Stimulated activated CD8-positive, alpha-beta memory T cell treated with anti-CD3 and anti-CD28 coated beads, Interleukin-12 subunit alpha, Interleukin-12 subunit beta, amount 100 ng/mL, for 24 hours (primary cell): ENCODE results near the gene CCL17.
"Not testable (repeated sequence)": the region's sequence is repeated elsewhere in the genome, so short reads cannot be mapped to it uniquely, and the experiment has no call there.

Experiments
- DNase-seq: peaks from one replicate; pipeline ENCODE4 v3.0.0-alpha.2; 2020; ENCODE audit errors: extremely low read depth

The CCL17 gene

GRCh38 chr16:57403965-57404817 is at the start of gene CCL17:
Gene CCL17 (plus strand): TSS chr16:57404767. CDS start chr16:57413933, 9,166 bp downstream.
- no peak for DNase-seq

GRCh38 chr16:57355898-57356414 is 48.6 kb upstream of the CCL17 start:
- no peak for DNase-seq

- no peak for DNase-seq
Observed at GRCh38 chr16:57356547-57356946, 48.0 kb upstream of the CCL17 start.

- DNase-seq, result no peak
Observed at GRCh38 chr16:57357330-57358085, 47.1 kb upstream of the CCL17 start.

- DNase-seq, result no peak
Observed at GRCh38 chr16:57358086-57358420, 46.5 kb upstream of the CCL17 start.

GRCh38 chr16:57358527-57359095 is 46.0 kb upstream of the CCL17 start, which contains the start of gene CCL22:
Gene CCL22 (plus strand): TSS chr16:57358783. CDS start chr16:57358817, 34 bp downstream.
- DNase-seq, result no peak

DNA sequence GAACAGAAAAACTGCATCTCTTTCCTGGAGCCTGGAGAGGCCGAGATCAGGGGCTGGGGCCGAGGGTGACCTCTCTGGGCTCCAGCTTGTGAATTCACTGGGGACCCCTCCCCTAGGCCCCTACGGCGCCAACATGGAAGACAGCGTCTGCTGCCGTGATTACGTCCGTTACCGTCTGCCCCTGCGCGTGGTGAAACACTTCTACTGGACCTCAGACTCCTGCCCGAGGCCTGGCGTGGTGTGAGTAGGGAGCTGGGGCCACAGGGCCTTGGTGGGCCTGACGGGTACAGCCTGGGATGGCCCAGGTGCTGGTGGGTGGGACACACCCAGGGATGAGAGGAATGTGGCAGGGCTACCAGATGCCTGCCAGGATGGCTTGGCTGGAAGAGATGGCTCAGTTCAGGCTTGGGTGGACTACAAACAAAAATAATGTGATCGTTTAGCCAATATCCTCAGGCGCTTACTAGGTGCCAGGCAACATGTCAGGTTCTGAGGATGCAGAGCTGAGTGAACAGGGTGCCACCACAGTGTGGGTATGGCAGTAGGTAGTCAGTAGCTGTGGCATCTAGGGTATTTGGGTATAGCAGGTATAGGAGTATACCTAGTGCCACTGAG is 44.1 kb upstream of the CCL17 start:
- no peak for DNase-seq

DNA sequence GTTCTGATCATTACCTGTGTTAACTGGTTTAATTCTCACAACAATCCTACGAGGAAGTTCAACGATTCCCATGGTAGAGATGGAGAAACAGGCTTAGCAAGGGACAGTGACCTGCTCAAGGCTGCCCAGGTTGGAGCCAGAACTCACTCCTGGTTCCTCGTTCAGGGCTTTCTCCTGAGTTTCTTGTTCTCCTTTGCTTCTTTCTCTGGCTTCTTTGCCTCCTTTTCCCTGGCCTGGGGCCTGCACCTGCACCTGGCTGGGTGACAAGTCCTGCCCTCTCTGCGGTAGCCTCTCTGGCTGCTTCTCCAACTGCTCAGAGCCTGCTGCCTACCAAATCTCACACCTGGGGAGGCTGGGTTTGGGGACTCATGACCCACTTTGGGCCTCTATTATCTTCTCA is 43.2 kb upstream of the CCL17 start:
- DNase-seq, result no peak

GRCh38 chr16:57364143-57364542 is 40.4 kb upstream of the CCL17 start:
- DNase-seq, result no peak

DNA sequence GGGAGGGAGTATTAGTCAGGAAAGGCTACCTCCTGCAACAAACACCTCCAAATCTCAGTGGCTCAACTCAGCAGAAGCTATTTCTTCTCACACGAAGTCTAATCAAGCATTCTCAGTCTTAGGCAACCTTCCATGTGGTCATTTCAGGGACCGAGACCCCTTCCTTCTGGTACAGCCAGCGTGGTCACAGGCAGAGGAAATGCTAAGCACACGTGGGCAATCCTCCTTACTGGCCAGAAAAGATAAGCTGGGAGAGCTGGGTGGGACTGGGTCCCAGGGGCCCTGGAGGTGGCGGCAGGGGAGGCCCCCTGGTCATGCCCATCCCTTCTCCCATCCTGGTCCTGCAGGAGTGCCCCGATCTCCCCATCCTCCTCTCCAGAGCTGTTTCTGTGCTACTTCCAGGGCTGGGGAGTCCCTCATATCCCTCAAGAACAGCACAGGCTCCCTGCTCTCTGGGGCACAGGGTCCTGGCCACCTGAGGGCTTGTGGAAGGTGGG is 38.0 kb upstream of the CCL17 start:
- DNase-seq, result no peak

DNA sequence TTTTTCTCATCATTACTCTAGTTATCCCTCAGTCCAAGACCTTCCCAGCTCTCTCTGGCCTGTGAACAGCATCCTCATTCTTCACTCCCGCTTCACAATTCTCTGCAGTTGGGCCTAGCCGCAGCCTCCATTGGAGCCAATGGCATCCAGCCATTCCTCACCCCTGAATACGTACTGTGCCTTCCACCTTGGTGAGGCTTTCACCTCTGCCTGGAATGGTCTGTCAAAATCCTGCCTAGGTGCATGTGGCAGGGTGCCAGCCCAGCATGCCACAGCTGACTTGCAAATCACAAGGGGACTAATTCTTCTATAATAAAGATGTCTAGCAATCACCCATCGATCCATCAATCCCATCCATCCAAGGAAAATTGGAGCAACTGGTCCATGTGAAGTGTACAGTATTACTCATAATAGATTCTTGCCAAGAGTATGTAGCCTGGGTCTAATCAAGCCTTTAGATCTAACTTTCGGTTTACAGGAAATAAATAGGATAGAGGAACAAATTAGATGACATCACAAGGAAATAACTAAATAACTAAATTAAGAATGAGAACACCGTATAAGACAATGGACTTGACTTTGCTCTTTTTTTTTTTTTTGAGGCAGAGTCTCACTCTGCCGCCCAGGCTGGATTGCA is 37.3 kb upstream of the CCL17 start:
- no peak for DNase-seq

GRCh38 chr16:57371494-57372371 is 32.8 kb upstream of the CCL17 start:
- DNase-seq, result no peak

DNA sequence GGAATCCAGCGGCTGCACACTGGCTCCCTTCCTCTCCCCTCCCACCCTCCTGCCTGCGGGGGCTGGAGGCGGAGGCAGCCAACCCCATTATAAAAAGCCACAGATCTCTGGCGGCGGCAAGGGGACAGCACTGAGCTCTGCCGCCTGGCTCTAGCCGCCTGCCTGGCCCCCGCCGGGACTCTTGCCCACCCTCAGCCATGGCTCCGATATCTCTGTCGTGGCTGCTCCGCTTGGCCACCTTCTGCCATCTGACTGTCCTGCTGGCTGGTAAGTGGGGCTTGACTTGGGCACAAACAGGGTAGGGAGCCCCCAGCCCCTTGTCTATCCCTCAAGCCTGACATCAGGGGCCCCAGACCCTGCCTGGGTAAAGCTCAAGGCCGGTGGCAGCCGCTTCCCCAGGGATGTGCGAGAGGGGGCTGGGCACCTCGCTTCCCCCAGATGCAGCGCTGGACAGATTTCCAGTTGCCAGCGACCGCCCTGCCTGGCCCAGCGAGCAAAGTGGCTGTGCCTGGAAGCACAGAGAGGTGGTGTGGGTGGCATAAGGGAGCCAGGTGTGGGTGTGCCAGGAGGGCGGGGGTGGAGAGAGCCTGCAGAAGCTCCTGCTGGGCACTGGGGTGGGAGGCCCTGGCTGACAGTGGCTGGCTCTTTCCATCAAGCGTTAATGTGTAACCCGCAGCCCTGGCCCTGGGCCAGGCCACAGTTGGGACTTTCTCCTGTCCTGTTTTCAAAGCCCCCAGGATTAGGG is 32.0 kb upstream of the CCL17 start, which contains the start of gene CX3CL1:
TSS of gene CX3CL1 (plus strand) at position 119 of the 745 bp plus-strand sequence. CDS start at position 198, 79 bp downstream.
- DNase-seq, result no peak

DNA sequence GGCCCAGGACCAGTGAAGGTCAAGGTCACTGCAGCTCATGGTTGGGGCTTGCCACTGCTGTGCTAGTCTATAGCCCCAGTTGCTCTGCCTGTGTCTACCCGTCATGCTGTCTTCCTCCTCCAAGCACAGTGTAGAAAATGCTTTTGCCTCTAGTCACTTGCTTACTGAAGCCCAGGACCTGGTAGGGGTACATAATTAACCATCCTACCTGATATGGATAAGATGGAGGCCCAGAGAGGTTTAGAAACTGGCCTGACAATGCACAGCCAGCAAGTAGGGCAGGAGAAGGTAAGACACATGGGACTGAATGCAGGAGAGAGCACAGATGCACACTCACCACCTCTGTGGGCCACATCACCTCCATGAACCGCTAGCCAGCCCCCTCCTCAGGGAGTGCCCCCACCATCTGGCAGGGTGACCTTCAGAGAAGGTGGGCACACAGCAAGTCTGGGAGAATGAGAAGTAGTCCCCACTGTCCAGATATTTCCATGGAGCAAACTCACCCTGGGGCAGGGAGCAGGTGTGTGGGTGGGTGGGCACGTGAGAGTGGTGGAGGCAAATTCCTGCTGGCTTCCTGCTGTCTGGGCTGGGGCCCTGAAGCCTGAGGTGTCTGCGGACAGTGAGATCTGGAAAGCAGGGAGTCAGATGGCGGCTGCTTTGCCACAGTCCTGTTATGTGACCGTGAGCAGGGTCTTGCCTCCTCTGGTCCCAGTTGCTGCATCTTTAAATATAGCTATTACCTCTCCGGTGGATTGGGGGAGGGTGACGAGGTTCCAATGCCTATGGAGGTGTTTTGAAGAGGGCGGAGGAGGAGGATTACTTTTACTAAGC is 31.2 kb upstream of the CCL17 start:
- no peak for DNase-seq

- no peak for DNase-seq
Observed at GRCh38 chr16:57374067-57374534, 30.5 kb upstream of the CCL17 start.

DNA sequence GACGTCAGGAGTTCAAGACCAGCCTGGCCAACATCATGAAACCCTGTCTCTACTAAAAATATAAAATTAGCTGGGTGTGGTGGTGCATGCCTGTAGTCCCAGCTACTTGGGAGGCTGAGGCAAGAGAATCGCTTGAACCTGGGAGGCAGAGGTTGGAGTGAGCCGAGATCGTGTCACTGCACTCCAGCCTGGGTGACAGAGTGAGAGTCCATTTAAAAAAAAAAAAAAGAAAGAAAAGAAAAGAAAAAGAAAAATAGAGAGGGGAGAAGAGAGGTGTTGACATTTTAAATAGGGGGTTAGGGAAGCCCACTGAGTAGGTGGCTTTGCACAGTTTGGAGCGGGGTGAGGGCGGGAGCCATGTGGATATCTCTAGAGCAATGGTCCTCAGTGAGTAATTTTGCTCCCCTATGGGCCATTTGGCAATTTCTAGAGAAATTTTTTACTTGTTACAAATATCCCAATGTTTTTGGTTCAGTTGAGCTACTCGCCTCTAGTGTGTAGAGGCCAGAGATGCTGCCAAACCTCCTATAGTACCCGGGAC is 29.6 kb upstream of the CCL17 start:
- DNase-seq, result not testable (repeated sequence)

DNA sequence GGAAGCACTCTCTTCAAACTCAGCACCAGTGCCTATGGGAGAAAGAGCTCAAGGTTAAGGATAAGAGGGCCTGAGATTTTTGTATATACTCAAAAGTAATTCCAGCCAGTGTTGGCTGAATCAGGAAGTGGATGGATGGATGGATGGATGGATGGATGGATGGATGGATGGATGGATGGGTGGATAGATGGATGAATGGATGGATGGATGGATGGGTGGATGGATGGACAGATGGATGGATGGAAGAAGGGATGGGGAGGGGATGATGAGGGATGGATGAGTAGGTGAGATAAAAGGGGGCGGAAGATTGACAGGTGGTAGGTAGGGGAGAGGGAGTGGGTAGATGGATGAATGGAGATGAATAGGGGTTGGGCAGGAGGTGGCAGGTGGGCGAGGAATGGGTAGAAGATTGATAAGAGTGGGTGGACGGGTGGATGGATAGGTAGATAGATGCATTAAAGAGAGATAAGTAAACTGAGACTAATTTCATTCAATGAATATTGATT is 28.2 kb upstream of the CCL17 start:
- DNase-seq, result no peak
